SJCRH30 (cell line): ENCODE measurements around the gene YWHAE. TPM values are rescaled to one million over a fixed set of nuclear protein-coding genes. Genes with fewer than 3 reads are reported as not detected.

ENCODE experiments used
- DNase-seq, 2 experiments: peaks; one replicate each; pipeline ENCODE4 v3.0.0-alpha.2; 2015 to 2020
- H3K27ac ChIP-seq: fragments of 250-450 bp; sonication (Bioruptor Pico); 2 replicates; pipeline ENCODE4 v1.5.1; 2020; ENCODE audit warnings: mild to moderate bottlenecking, moderate library complexity
- H3K27me3 ChIP-seq: fragments of 250-450 bp; sonication (Bioruptor Pico); 2 replicates; pipeline ENCODE4 v1.5.1; 2020; ENCODE audit warnings: mild to moderate bottlenecking, moderate library complexity
- H3K36me3 ChIP-seq: fragments of 250-450 bp; sonication (Bioruptor Pico); 2 replicates; pipeline ENCODE4 v1.5.1; 2020; ENCODE audit warnings: mild to moderate bottlenecking, moderate library complexity
- H3K4me1 ChIP-seq: fragments of 250-450 bp; sonication (Bioruptor Pico); 2 replicates; pipeline ENCODE4 v1.5.1; 2020; ENCODE audit warnings: mild to moderate bottlenecking, moderate library complexity
- H3K4me3 ChIP-seq: fragments of 250-450 bp; sonication (Bioruptor Pico); 2 replicates; pipeline ENCODE4 v1.5.1; 2020; ENCODE audit warnings: mild to moderate bottlenecking, moderate library complexity
- H3K9me3 ChIP-seq: fragments of 250-450 bp; sonication (Bioruptor Pico); replicated peaks from 2 replicates; pipeline ENCODE4 v1.5.1; 2020; ENCODE audit warnings: mild to moderate bottlenecking, moderate library complexity
- total RNA-seq: library from RNA; depleted of rRNA; stranded (reverse); fragments of >200 nt; shearing (Covaris generic); gene quantifications from 2 replicates; pipeline ENCODE4 v1.2.3, GENCODE V29; 2014

Gene YWHAE
- total RNA-seq, 1 experiment from 2014 or later = 592 TPM

DNA sequence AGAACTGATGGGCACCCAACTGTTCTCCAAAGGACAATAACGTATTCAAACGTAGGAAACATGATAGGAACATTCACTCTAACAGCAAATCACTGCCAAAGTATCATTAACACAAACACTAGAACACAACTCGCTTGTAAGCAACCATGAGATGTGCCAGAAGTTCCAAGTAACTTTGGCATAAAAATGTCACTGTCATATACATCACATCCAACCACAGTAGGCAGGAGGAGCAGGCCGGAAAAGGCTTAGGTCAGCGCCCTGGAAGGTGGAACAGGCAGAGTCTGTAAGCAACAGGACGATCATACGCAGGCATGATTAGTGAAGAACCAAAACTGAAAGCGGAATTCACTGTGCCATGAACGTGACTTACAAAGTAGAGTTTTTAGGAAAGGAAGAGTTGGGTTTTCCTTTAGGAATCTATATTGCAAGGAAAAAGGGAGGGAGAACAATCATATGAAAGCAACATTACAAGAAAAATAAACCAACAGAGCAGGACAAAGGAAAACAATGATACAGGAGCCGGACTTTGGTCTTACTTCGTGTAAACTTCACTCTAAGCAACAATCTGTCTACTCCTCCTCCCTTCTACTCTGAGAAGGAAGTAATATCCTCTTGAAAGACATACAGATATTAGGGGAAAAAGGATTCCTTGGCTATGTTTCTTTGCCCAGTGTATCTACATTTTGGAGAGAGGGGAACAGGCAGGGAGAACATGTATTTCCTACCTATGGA, 52.3 kb downstream of the YWHAE start:
- DNase-seq = no peak
- Histone ChIP-seq H3K9me3 (no peaks in the 10 kb centered on the region), H3K36me3 (peaks cover 52% of the 10 kb centered on the region), H3K4me1 (no peaks in the 10 kb centered on the region), H3K27me3 (no peaks in the 10 kb centered on the region), H3K4me3 (no peak overlapping the region), H3K27ac (no peak overlapping the region)

DNA sequence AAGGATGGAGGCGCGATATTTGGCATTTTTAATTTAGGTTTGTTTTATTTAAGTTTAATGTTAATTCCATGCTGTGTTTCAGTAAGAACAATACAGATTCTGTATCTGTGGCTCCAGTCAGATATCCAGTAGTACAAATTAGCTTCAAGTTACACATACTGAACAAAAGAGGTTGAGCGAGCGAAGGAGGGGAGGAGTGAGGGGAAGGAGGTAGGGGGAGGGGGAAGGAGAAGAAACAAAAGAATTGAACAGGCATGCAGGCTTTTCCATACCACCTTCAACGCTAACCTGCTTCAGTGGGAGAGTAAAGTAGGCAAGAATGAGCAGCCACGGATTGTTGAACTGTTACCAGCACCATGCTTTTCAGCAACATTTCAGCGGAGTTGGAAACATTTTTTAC, 55.5 kb downstream of the YWHAE start:
- DNase-seq = no peak
- H3K4me3 ChIP-seq = no peak overlapping the region
- peaks cover 28% of the 10 kb centered on the region for H3K36me3 ChIP-seq
- no peak overlapping the region for H3K27ac ChIP-seq
- H3K27me3 ChIP-seq = no peaks in the 10 kb centered on the region
- no peaks in the 10 kb centered on the region for H3K4me1 ChIP-seq
- H3K9me3 ChIP-seq = no peaks in the 10 kb centered on the region

DNA sequence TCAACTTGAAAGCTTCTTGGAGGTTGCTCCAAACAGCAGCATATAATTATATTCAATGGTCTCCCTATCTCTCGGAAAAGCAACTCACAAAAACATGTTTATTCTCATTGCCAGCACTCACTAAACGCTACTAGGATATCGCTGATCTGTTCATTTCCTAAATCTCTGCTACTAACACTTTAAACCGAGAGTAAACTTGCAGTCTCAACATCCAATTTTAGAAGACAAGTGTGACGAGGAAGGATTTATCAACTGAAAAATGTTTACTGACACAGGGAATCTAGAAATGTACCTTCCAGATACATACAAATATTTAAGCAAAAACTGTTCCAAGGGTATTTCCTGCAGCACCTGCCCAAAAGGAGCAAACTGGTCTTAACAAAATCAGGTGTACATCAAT, 56.5 kb downstream of the YWHAE start:
- Histone ChIP-seq H3K27me3 (no peaks in the 10 kb centered on the region), H3K27ac (no peak overlapping the region), H3K36me3 (peaks cover 25% of the 10 kb centered on the region), H3K4me1 (no peaks in the 10 kb centered on the region), H3K9me3 (no peaks in the 10 kb centered on the region), H3K4me3 (no peak overlapping the region)
- no peak for DNase-seq

DNA sequence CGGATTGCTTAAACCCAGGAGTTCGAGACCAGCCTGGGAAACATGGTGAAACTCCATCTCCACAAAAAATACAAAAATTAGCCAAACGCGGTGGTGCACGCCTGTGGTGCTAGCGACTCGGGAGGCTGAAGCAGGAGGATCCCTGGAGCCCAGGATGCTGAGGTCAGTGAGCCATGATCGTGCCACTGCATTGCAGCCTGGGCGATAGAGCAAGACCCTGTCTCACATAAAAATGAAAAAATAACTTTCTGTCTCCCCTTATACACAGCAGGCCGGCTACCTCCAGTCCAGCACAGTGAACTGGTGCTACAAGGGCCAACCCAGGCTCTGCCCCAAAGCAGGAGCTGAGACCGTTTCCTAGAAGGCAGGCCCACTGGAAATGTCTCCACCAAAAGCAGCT, 59.7 kb downstream of the YWHAE start:
- no peaks in the 10 kb centered on the region for H3K9me3 ChIP-seq
- H3K4me3 ChIP-seq = no peak overlapping the region
- no peak for DNase-seq
- H3K36me3 ChIP-seq = peaks cover 14% of the 10 kb centered on the region
- H3K4me1 ChIP-seq = no peaks in the 10 kb centered on the region
- H3K27me3 ChIP-seq = no peaks in the 10 kb centered on the region
- H3K27ac ChIP-seq = no peak overlapping the region

DNA sequence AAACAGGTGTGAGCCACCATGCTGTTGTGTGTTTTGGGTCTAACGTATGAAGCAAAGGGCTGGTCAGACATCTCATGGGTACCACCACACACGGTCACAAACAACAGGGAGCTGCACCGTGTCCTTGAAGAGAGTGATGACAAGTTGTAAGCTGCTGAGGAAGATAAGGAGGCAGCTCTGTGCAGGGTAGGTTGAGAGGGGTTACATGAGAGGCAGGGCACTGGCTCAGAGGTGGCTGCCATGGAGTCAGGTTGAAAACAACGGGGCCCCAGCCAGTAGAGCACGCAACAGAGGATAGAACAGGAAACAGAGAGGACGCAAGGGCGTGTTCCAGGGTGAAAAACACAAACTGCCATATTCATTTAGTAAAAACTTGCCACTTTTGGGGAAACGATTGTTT, 68.3 kb downstream of the YWHAE start:
- no peaks in the 10 kb centered on the region for H3K27me3 ChIP-seq
- no peak overlapping the region for H3K4me3 ChIP-seq
- no peaks in the 10 kb centered on the region for H3K4me1 ChIP-seq
- DNase-seq = no peak
- H3K27ac ChIP-seq = no peak overlapping the region
- H3K36me3 ChIP-seq = no peaks in the 10 kb centered on the region
- H3K9me3 ChIP-seq = no peaks in the 10 kb centered on the region

DNA sequence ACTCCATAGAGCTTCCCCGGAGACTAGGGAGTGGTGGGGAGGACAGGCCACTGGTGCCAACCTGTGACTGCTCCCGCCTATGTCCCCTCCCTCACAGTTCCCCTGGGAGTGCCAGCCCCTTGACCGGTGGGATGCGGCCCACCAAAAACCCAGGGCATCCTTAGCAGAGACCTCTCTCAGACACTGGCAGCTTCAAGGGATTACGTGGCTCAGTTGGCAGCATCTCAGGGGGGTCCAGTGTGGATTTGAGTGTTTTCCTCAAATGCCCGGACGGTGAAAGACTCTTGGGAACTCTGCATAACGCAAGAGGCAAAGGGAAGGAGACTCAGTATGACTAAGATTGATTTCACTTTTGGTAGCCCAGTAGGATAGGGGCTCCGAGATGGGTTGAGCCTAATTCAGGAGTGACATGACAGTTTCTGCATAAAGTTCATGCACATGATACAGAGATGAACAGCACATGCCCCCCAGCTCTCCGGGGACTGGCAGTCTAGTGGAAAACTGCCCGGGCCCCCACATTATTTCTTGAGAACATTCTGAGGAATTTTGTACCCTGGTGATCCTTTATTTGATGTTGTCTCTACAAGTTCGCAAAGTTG, 70.2 kb downstream of the YWHAE start:
- H3K27me3 ChIP-seq = no peaks in the 10 kb centered on the region
- H3K4me3 ChIP-seq = no peak overlapping the region
- no peaks in the 10 kb centered on the region for H3K36me3 ChIP-seq
- no peaks in the 10 kb centered on the region for H3K4me1 ChIP-seq
- no peaks in the 10 kb centered on the region for H3K9me3 ChIP-seq
- no peak overlapping the region for H3K27ac ChIP-seq
- no peak for DNase-seq

DNA sequence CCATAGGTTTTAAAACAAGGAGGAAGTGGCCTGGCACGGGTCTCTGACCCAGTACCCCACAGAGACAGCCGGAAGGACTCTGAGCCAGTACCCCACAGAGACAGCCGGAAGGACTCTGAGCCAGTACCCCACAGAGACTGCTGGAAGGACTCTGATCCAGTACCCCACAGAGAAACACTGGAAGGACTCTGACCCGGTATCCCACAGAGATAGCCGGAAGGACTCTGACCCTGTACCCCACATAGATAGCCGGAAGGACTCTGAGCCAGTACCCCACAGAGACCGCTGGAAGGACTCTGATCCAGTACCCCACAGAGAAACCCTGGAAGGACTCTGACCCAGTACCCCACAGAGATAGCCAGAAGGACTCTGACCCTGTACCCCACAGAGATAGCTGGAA, 71.6 kb downstream of the YWHAE start:
- Histone ChIP-seq H3K36me3 (no peaks in the 10 kb centered on the region), H3K4me1 (no peaks in the 10 kb centered on the region), H3K27me3 (no peaks in the 10 kb centered on the region), H3K9me3 (no peaks in the 10 kb centered on the region), H3K4me3 (no peak overlapping the region), H3K27ac (no peak overlapping the region)
- DNase-seq = no peak

DNA sequence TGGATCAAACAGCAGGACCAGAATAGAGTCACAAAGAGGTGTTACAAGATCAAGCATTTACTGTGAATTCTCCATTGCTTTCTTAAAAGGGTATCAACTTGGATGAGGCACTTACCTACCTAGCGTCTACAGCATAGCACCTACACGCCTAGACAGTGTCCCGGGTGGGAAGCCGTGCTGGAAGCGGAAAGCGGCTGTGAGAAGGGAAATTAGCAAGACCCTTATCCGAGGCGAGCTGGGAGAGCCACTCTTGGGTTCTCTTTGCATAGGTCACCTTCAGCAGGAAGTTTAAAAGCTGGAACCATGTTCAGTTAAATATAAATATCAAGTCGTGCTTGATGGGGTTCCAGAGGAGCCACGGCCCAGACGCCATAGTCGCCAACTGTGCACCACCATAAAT, 74.3 kb downstream of the YWHAE start:
- H3K4me1 ChIP-seq = no peaks in the 10 kb centered on the region
- no peak overlapping the region for H3K4me3 ChIP-seq
- no peaks in the 10 kb centered on the region for H3K36me3 ChIP-seq
- no peaks in the 10 kb centered on the region for H3K9me3 ChIP-seq
- DNase-seq = no peak
- no peaks in the 10 kb centered on the region for H3K27me3 ChIP-seq
- no peak overlapping the region for H3K27ac ChIP-seq

DNA sequence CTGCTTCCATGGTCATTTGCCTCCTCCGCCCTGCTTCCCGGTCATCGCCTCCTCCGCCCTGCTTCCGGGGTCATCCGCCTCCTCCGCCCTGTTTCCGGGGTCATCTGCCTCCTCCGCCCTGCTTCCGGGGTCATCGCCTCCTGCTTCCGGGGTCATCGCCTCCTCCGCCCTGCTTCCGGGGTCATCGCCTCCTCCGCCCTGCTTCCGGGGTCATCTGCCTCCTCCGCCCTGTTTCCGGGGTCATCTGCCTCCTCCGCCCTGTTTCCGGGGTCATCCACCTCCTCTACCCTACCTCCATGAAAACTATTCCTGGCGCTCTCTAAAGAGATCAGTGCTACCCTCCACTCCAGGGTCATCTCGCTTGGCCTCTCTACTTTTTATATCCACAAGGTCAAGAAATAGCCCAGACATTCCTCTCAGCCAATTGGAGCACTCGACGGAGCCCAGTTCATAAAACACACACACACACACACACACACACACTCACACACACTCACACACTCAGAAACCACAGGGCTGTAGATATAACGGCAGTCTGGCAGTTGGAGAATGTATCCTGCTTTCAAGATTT, 75.7 kb downstream of the YWHAE start:
- Histone ChIP-seq H3K9me3 (no peaks in the 10 kb centered on the region), H3K27ac (no peak overlapping the region), H3K4me1 (no peaks in the 10 kb centered on the region), H3K27me3 (no peaks in the 10 kb centered on the region), H3K4me3 (no peak overlapping the region), H3K36me3 (no peaks in the 10 kb centered on the region)
- DNase-seq = no peak

DNA sequence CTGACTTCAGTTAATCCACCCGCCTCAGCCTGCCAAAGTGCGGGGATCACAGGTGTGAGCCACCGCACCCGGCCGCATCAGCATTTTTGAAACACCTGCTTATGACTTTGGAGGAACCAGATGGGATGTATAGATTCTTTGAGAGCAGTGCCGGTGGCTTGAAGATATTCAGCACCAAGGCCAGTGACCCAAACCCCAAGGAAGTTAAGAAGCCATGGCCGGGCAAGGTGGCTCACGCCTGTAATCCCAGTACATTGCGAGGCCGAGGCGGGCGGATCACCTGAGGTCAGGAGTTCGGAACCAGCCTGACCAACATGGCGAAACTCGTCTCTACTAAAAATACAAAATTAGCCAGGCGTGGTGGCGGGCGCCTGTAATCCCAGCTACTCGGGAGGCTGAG, 76.7 kb downstream of the YWHAE start:
- H3K36me3 ChIP-seq = no peaks in the 10 kb centered on the region
- H3K4me3 ChIP-seq = no peak overlapping the region
- H3K27ac ChIP-seq = no peak overlapping the region
- no peaks in the 10 kb centered on the region for H3K9me3 ChIP-seq
- H3K4me1 ChIP-seq = no peaks in the 10 kb centered on the region
- peak in 1 of 2 experiments; percentile 19 for DNase-seq
- H3K27me3 ChIP-seq = no peaks in the 10 kb centered on the region

DNA sequence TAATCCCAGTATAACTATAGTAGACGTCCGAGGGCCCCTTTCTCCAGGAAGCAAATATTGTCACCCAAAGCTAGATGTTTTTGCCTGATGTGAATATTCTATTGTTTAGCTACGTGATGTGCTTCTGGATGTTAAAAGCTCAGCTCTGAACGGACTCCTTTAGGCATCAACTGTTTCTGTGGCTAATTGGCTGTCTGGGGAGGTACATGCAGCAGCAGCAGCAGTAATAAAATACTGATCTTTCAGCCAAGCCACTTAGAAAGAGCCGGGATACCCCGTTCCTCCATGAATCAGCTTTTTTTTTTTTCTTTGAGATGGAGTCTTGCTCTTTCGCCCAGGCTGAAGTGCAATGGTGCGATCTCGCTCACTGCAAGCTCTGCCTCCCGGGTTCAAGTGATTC, 77.5 kb downstream of the YWHAE start:
- H3K4me1 ChIP-seq = no peaks in the 10 kb centered on the region
- DNase-seq = no peak
- H3K36me3 ChIP-seq = no peaks in the 10 kb centered on the region
- no peaks in the 10 kb centered on the region for H3K9me3 ChIP-seq
- H3K27ac ChIP-seq = no peak overlapping the region
- H3K27me3 ChIP-seq = no peaks in the 10 kb centered on the region
- H3K4me3 ChIP-seq = no peak overlapping the region

DNA sequence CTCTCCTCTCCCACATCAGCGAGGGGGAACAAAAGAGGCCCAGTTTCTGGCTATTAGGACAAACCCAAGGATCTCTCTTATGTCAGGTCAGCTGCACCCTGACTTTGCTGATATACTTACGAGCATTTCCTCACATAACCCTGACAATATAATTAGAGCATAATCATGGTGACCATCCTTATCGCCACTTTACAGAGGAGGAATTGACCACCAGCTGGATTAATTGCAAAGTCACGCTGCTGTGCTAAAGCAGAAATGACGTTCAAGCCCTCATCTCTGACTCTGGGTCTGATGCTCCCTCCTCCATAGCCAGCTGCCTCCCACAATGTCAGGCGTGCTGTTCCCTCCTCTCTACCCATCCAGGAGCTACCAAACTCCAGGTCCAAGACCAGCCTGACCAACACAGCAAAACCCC, 78.0 kb downstream of the YWHAE start:
- H3K27me3 ChIP-seq = no peaks in the 10 kb centered on the region
- no peaks in the 10 kb centered on the region for H3K36me3 ChIP-seq
- no peak overlapping the region for H3K4me3 ChIP-seq
- no peaks in the 10 kb centered on the region for H3K4me1 ChIP-seq
- H3K9me3 ChIP-seq = no peaks in the 10 kb centered on the region
- no peak for DNase-seq
- H3K27ac ChIP-seq = no peak overlapping the region

DNA sequence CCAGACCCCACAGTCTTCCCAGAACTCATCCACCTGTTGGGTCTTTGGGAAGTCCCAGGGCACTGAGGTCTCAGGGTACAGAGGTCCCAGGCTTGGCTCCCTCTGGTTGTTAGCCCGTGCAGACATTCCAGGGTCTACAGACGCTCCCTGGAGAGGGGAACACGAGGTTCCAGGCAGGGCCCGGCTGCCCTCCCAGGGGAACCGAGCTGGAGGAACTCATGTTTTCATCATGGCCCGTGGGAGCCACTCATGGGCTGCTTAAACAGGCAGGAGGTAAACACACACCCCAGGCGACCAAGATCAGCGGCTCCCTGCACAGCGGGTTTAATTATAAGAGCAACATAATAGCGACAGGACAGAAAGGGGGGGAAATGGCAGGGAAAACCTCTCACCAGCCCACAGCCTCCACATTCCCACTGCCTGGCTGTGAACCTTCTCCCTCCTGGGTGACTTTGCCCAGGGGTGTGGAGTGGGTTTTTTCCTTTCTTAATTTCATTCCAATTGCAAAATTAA, 84.1 kb downstream of the YWHAE start:
- Histone ChIP-seq H3K27me3 (no peaks in the 10 kb centered on the region), H3K27ac (no peak overlapping the region), H3K4me3 (no peak overlapping the region), H3K4me1 (no peaks in the 10 kb centered on the region), H3K36me3 (no peaks in the 10 kb centered on the region), H3K9me3 (no peaks in the 10 kb centered on the region)
- DNase-seq = no peak

DNA sequence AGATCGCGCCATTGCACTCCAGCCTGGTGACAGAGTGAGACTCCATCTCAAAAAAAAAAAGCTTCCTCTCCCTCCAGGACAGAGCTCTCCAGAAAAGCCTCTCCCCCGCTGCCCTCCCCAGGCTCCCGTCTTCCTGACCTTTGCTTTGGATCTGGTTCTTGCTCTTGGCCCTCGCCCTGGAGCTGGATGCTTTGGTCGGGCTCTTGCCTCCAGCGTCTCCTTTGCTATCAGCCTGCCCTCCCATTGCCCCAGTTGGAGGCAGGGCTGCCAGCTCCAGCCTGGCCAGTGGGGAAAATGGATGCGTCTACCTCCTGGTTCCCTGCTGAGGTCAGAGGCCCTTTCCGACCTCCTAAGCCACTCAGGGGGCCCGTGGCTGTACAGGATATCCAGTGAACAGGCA, 84.6 kb downstream of the YWHAE start:
- H3K27me3 ChIP-seq = no peaks in the 10 kb centered on the region
- no peaks in the 10 kb centered on the region for H3K4me1 ChIP-seq
- no peaks in the 10 kb centered on the region for H3K36me3 ChIP-seq
- H3K27ac ChIP-seq = no peak overlapping the region
- no peak for DNase-seq
- no peaks in the 10 kb centered on the region for H3K9me3 ChIP-seq
- H3K4me3 ChIP-seq = no peak overlapping the region

DNA sequence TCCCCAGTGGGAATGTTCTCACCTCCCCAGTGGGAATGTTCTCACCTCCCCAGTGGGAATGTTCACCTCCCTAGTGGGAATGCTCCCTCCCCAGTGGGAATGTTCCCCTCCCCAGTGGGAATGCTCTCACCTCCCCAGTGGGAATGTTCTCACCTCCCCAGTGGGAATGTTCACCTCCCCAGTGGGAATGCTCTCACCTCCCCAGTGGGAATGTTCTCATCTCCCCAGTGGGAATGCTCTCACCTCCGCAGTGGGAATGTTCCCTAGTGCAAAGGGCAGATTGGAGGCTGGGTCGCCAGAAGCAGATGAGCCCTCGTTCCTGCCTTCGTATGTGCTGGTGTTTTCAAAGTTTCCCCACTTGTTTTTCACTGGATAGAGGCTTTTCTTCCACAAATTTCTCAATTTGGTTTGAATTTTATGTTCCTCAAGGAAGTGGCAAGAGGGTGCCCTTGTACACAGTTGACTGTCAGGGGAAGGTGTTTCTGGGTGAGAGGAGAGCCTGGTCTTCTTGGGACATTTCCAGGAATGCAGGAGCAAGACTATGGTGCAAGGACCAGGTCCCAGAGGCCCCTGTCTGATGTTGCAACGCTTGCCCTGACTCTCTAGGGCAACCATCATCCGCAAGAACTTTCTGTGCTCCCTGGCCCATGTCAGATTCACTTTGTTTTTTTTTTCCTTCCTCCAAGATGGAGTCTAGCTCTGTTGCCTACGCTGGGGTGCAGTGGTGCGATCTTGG, 86.6 kb downstream of the YWHAE start:
- no peak overlapping the region for H3K27ac ChIP-seq
- no peaks in the 10 kb centered on the region for H3K27me3 ChIP-seq
- no peak for DNase-seq
- no peak overlapping the region for H3K4me3 ChIP-seq
- H3K4me1 ChIP-seq = no peaks in the 10 kb centered on the region
- H3K9me3 ChIP-seq = no peaks in the 10 kb centered on the region
- H3K36me3 ChIP-seq = no peaks in the 10 kb centered on the region
